Sigmoid colon (tissue), 3 donors: ENCODE results near the gene ERGIC1.

ENCODE experiments used
- CTCF ChIP-seq, 4 experiments: fragments of 450-650 bp in 3 of 4; fragments of 200-600 bp in 1 of 4; IDR thresholded peaks; one replicate each; pipeline ENCODE4 v1.5.1; 2016 to 2019; ENCODE audit warnings: antibody characterized with exemption in 4 of 4, mild to moderate bottlenecking in 3 of 4, moderate library complexity in 2 of 4
- POLR2A ChIP-seq, 2 donors: fragments of 450-650 bp; IDR thresholded peaks; one replicate each; pipeline ENCODE4 v1.6.1; 2016; ENCODE audit warnings: antibody characterized with exemption in 2 of 2, mild to moderate bottlenecking in 2 of 2, moderate library complexity in 2 of 2

DNA sequence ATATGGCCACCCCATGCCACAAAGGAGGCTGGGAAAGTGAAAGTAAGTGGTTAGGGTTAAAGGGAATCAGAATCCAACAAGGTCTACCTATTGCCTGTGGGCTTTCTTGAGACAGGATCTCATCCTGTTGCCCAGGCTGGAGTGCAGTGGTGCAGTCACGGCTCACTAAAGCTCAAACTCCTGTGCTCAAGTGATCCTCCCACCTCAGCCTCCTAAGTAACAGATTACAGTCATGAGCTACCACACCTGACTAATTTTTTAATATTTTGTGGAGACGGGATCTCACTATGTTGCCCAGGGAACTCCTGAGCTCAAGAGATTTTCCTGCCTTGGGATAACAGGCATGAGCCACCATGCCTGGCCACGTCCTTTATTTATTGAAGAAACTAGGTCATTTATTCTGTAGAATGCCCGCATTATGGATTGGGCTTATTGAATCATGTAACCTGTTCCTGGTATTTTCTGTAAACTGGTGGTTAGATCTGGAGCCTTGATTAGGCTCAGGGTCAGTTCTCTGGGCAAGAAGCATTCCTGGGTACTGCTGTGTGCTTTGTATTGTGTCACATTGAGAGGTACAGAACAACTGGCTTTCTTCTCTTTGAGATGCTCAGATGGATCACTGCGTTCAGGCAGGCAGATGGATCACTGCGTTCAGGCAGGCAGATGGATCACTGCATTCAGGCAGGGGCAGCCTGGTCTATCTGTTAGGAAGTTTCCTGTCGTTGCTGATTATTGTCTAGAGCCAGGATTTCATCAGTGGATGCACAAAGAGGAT, 41.6 kb downstream of the ERGIC1 start:
- TF ChIP-seq CTCF (IDR thresholded peaks at IDR 0.05) (no peak), POLR2A (IDR thresholded peaks at IDR 0.05) (no peak)
